IPS DF 4.7 (cell line): Measurements from ENCODE around the gene FTO.
"Not testable (repeated sequence)": the region's sequence is repeated elsewhere in the genome, so short reads cannot be mapped to it uniquely, and the experiment has no call there.

Source experiments
- DNase-seq: peaks from one replicate; pipeline ENCODE4 v3.0.0-alpha.2; 2013; ENCODE audit warnings: low spot score; ENCODE audit errors: extremely low read depth

The FTO gene

GRCh38 chr16:53703590-53704444 is at the start of gene FTO, which contains the start of gene RPGRIP1L:
Gene FTO, plus strand, starts transcription at chr16:53704156.
Gene RPGRIP1L, minus strand, starts transcription at chr16:53703859. Its CDS starts 3,136 bp downstream, at chr16:53700723.
- peak; percentile 97 for DNase-seq

GRCh38 chr16:53654946-53655345 is 49.0 kb upstream of the FTO start:
- no peak for DNase-seq

GRCh38 chr16:53662072-53662471 is 41.9 kb upstream of the FTO start:
- no peak for DNase-seq

GRCh38 chr16:53664724-53665345 is 39.1 kb upstream of the FTO start:
- no peak for DNase-seq

GRCh38 chr16:53666786-53667415 is 37.1 kb upstream of the FTO start:
- no peak for DNase-seq

- DNase-seq, result no peak
These were observed 35.1 kb upstream of the FTO start for GRCh38 chr16:53668869-53669268.

GRCh38 chr16:53672461-53672860 is 31.5 kb upstream of the FTO start:
- no peak for DNase-seq

- no peak for DNase-seq
These were observed 30.8 kb upstream of the FTO start for GRCh38 chr16:53673189-53673588.

GRCh38 chr16:53678155-53678554 is 25.8 kb upstream of the FTO start:
- DNase-seq, result no peak

GRCh38 chr16:53678756-53679343 is 25.1 kb upstream of the FTO start:
- DNase-seq, result no peak

GRCh38 chr16:53680756-53681155 is 23.2 kb upstream of the FTO start:
- no peak for DNase-seq

GRCh38 chr16:53681354-53681753 is 22.6 kb upstream of the FTO start:
- DNase-seq, result no peak

- DNase-seq, result not testable (repeated sequence)
These were observed 18.6 kb upstream of the FTO start for GRCh38 chr16:53685334-53685733.

- no peak for DNase-seq
These were observed 17.2 kb upstream of the FTO start for GRCh38 chr16:53686710-53687109.

GRCh38 chr16:53689636-53690035 is 14.3 kb upstream of the FTO start:
- no peak for DNase-seq

- DNase-seq, result no peak
These were observed 13.2 kb upstream of the FTO start for GRCh38 chr16:53690771-53691170.

GRCh38 chr16:53692146-53692545 is 11.8 kb upstream of the FTO start:
- no peak for DNase-seq

- DNase-seq, result no peak
These were observed 10.6 kb upstream of the FTO start for GRCh38 chr16:53693320-53693719.

- no peak for DNase-seq
These were observed 8.9 kb upstream of the FTO start for GRCh38 chr16:53695070-53695469.

GRCh38 chr16:53698271-53698670 is 5.7 kb upstream of the FTO start:
- not testable (repeated sequence) for DNase-seq

- no peak for DNase-seq
These were observed 473 bp downstream of the FTO start for GRCh38 chr16:53704445-53704813.

- DNase-seq, result no peak
These were observed 3.7 kb downstream of the FTO start for GRCh38 chr16:53707671-53708070.
